ENCODE data around the gene BFSP1.

DNA sequence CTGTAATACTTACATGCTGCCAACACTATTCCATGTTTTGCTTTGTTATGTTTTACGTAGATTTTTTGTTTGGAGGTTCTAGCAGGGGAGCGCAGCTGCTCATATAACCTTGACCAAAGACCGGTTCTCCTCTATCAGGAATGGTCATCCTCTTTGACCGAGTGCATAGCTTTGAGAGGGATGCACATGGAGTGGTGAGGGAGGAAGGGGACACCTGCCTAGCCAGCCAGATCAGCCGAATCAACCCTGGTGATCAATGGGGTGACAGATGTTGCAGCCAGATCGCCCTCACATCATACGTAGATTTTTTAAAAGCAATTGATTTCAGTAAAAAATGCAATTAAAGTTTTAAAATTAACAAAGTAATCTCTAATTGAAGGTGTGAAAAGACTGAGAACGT is 45.0 kb upstream of the BFSP1 start:
- TF ChIP-seq, protein P1, sequence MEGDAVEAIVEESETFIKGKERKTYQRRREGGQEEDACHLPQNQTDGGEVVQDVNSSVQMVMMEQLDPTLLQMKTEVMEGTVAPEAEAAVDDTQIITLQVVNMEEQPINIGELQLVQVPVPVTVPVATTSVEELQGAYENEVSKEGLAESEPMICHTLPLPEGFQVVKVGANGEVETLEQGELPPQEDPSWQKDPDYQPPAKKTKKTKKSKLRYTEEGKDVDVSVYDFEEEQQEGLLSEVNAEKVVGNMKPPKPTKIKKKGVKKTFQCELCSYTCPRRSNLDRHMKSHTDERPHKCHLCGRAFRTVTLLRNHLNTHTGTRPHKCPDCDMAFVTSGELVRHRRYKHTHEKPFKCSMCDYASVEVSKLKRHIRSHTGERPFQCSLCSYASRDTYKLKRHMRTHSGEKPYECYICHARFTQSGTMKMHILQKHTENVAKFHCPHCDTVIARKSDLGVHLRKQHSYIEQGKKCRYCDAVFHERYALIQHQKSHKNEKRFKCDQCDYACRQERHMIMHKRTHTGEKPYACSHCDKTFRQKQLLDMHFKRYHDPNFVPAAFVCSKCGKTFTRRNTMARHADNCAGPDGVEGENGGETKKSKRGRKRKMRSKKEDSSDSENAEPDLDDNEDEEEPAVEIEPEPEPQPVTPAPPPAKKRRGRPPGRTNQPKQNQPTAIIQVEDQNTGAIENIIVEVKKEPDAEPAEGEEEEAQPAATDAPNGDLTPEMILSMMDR (IDR thresholded peaks at IDR 0.05), result no peak
- no peak for TF ChIP-seq POLR2A (IDR thresholded peaks at IDR 0.05)
- TF ChIP-seq POLR2AphosphoS5 (IDR thresholded peaks at IDR 0.05), result no peak
